ENCODE data around the gene GPC5.
"Not testable (repeated sequence)": the region's sequence is repeated elsewhere in the genome, so short reads cannot be mapped to it uniquely, and the experiment has no call there.

Gene GPC5

DNA sequence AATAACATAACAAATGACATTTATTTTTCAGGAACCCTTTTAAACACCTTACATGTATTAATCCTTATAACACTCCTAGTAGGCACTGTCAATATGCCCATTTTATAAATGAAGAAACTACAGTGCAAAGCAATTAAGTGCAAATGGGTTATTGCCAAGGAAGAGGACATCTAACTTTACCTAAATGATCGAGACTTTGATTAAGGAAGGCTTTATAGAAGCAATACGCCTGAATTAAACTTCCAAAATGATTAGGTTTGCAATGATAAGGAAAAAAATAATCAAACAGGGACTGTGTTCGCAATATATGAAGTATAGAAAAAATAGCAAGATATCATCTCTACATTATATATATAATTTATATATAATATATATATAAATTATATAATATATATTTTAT, 1214.5 kb downstream of the GPC5 start:
- no peak for DNase-seq

DNA sequence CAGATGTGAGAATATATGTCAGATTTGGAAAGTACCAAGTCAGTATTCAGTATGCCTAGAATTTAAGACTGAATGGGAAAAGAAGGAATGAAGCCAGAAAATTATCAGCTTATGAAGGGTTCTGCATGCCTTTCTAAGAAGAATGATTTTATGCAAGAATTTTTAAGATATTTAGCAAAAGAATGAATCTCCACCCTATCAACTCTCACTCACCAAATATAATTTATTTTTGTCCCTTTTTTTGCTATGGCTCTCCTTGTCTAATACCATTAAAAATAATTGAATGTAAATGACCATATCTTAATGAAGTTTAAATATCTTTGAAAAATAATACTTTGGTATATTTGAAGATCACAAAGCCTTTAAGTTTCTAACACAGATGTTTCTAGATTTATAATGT, 1215.5 kb downstream of the GPC5 start:
- DNase-seq: no peak

DNA sequence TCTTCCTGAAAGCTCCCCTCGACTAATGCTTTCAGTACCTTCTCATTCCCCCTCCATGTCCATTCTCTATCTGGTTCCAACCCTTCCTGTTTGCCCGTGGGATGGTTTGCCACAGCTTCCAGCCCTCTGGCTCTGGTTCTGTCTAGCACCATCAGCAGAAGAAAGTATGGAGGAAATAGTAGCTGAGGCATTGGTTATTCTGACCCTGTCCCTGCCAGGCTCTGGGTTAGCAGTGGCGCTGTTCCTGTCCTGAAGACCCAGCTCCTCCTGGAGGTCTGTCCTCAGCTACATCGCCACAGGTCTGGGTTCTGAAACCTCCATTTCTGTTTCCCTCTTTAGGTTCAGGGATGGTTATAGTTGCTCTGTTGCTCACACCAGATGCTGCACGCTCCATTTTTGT, 1223.6 kb downstream of the GPC5 start:
- DNase-seq: no peak

- DNase-seq: no peak
Measured at GRCh38 chr13:92622905-92623304, 1224.5 kb downstream of the GPC5 start.

GRCh38 chr13:92626274-92626673, 1227.9 kb downstream of the GPC5 start:
- no peak for DNase-seq

- DNase-seq: no peak
Measured at GRCh38 chr13:92640936-92641335, 1242.5 kb downstream of the GPC5 start.

- DNase-seq: no peak
Measured at GRCh38 chr13:92649140-92649813, 1250.9 kb downstream of the GPC5 start.

DNA sequence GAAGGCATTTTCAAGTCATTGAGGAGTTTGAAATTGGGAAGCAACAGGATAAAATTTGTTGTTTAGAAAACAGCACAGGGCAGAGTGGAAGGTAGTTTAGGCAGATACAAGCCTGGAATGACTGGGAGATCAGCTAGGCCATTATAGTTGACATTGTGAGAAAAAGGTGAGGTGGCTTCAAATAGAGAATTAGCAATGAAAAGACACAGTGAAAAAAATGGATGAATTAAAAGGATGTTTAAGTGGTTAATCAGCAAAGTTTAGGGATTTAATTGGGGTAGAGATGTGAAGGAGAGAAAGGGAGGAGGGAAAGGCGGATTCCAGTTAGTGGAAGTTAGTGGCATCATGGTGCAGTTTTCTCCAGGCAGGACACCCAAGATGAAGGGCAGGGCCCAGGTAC, 1257.7 kb downstream of the GPC5 start:
- DNase-seq: no peak

- DNase-seq: no peak
Measured at GRCh38 chr13:92656648-92657047, 1258.2 kb downstream of the GPC5 start.

GRCh38 chr13:92657565-92657964, 1259.1 kb downstream of the GPC5 start:
- DNase-seq: no peak

GRCh38 chr13:92658293-92658692, 1259.9 kb downstream of the GPC5 start:
- no peak for DNase-seq

DNA sequence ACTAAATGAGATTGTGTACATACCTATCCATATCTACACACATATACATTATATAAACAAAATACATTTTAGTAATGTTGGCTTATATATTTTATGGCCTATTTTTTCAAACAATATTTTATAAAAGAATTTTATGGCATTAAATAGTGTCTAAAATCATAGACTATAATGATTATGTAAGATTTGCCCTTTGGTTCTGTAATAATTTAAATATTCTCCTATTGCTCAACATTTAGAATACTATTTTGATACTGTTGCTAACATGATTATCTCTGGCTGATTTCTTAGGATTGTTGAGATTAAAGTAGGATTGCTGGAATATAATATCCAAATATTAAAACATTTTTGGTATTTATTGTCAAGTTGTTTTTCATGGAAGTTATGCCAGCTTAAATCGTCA, 1263.0 kb downstream of the GPC5 start:
- DNase-seq: no peak

DNA sequence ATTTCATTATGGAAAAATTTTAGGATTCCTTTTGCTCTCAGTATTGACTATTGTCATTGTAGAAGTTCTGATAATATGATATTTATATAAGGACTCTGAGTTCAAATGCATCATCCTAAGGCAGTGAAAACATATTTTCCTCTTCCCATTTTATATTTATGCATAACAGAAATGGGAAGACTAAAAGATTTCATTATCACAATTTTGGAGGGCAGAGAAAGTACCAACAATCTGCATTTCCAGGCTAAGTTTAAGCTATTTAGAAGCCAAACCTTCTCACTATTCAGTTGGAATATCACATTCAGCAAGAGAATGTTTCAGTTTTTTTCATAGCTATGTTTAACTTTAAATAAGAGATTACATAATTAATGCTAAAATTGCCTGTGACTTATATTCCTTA, 1269.7 kb downstream of the GPC5 start:
- no peak for DNase-seq

- no peak for DNase-seq
Measured at GRCh38 chr13:92670096-92670495, 1271.7 kb downstream of the GPC5 start.

GRCh38 chr13:92671821-92672220, 1273.4 kb downstream of the GPC5 start:
- no peak for DNase-seq

DNA sequence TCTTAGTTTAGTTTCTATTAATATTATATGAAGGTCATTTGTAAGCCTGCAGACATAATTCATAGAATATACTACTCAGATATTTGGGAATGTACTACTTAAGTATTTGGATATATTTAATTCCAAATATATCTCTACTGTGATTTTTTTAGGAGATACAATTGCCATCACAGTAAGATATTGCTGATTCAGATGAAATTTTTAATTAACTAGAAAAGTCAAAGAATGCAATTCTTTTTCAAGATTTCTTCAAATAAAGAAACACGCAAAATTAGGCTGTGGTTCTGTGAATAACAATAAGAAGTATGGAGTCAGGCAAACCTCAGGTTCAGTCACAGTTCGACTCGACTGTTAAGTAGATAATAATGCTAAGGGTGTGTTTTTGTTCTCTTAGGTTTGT, 1277.8 kb downstream of the GPC5 start:
- no peak for DNase-seq

GRCh38 chr13:92677571-92677970, 1279.2 kb downstream of the GPC5 start:
- no peak for DNase-seq

GRCh38 chr13:92679602-92680001, 1281.2 kb downstream of the GPC5 start:
- no peak for DNase-seq

GRCh38 chr13:92681239-92681638, 1282.8 kb downstream of the GPC5 start:
- no peak for DNase-seq

DNA sequence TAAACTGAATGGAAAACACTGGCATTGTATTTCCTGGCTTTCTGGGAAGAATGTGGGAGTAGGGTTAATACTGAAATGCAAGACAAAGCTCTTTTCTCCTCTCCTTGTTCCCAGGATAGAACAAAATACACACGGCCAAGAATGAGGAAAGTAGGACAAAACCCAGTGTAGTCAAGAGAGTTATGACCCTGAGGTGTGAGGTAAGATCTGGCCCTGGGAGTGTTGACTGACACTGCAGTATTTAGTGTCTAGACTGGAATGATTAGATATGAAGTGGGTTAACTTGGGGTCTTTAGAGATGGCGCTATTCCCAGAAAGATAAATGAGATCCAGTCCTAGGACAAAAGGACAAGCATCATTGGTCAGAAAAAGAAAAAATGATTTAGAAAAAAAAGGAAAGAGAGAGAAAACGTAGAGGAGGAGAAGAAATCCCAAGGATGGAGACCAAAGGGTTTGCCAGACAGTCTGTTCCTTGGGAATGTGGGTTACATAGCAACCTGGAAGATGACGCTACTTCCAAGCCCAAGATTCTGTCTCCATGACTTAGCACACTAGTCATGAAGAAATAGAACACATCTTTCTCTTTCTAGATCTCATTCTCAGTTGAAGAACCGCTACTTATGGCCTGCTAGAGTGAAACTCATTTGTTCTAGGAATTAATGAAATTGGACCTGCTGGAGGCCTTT, 1284.6 kb downstream of the GPC5 start:
- DNase-seq: no peak

- no peak for DNase-seq
Measured at GRCh38 chr13:92694047-92694446, 1295.6 kb downstream of the GPC5 start.

DNA sequence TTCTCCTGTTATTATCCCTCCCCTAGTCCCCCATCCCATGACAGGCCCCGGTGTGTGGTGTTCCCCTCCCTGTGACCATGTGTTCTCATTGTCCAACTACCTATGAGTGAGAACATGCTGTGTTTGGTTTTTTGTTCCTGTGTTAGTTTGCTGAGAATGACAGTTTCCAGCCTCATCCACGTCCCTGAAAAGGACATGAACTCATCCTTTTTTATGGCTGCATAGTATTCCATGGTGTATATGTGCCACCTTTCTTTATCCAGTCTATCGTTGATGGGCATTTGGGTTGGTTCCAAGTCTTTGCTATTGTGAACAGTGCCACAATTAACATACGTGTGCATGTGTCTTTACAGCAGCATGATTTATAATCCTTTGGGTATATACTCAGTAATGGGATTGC, 1297.4 kb downstream of the GPC5 start:
- DNase-seq: not testable (repeated sequence)

GRCh38 chr13:92716749-92717148, 1318.3 kb downstream of the GPC5 start:
- no peak for DNase-seq
